Myocyte (in vitro differentiated cells): ENCODE measurements around the gene DPF1. TPM values are rescaled to one million over a fixed set of nuclear protein-coding genes. Genes with fewer than 3 reads are reported as not detected.

Experiments
- DNase-seq: peaks from one replicate; pipeline ENCODE4 v3.0.0-alpha.2; 2012; ENCODE audit warnings: low read depth
- total RNA-seq: library from RNA; depleted of rRNA; stranded (reverse); fragments of >200 nt; gene quantifications from 2 replicates; pipeline ENCODE4 v1.2.3, GENCODE V29; 2014

DPF1 gene
- total RNA-seq, 1 donor from 2014 or later = 1.7 TPM

DNA sequence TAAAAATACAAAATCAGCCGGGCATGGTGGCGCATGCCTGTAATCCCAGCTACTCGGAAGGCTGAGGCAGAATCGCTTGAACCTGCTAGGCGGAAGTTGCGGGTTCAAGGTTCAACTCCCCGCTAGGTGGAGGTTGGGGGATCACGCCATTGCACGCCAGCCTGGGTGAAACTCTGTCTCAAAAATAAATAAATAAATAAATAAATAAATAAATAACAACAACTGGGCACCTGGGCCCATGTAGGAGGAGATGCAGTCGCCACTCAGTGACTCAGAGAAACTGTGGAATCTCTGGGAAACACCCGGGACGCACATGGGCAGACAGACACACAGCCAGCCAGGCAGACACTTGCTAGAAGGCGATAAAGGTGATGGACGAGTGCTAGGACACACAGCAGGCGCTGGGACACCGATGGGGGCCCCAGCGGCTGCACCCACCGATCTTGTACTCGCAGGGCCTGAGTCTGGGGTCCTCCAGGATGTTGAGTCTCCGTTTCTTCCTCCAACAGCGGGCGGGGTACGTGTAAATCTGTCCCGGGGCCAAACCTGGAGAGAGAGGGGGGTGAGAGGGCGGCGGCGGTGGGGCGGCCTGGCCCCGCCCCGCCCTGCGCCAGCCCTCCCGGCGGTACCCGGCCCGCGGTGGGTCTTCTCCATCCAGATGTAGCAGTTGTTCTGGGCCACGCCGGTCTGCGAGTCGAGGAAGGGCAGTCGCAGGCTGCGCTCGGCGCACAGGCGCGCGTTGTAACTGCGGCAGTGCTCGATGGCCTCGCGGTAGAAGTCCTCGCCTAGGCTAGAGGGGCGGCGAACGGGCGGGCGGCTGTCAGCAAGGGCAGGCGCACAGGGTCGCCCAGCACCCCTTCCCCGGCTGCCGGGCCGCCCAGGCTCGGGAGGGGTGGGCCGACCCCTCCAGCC lies 1.8 kb downstream of the DPF1 start:
- DNase-seq = no peak

DNA sequence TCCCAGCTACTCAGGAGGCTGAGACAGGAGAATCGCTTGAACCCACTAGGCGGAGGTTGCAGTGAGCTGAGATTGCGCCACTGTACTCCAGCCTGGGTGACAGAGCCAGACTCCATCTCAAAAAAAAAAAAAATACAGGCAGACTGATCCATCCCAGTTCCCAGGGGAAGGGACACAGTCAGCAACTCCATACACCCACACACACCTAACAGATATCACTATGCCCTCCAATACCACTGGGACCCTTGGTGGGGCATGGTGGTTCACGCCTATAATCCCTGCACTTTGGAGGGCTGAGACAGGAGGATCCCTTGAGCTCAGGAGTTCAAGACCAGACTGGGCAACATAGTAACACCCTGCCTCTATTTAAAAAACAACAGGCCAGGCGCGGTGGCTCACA lies 2.6 kb downstream of the DPF1 start:
- no peak for DNase-seq

DNA sequence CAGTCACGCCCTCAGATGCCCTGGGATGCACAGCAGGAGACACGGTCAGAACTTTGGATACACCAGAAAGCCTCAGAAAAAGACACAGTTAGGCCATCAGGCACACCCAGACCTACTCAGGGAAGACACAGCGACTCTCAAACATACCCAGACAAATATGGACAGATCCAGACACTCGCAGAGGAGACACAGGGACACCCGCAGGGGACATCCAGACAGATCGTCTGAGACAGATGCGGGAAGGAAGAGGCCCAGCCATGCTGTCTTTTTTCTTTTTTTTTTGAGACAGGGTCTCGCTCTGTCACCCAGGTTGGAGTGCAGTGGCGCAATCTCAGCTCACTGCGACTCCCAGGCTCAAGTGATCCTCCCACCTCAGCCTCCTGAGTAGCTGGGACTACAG lies 4.8 kb downstream of the DPF1 start:
- DNase-seq = no peak

DNA sequence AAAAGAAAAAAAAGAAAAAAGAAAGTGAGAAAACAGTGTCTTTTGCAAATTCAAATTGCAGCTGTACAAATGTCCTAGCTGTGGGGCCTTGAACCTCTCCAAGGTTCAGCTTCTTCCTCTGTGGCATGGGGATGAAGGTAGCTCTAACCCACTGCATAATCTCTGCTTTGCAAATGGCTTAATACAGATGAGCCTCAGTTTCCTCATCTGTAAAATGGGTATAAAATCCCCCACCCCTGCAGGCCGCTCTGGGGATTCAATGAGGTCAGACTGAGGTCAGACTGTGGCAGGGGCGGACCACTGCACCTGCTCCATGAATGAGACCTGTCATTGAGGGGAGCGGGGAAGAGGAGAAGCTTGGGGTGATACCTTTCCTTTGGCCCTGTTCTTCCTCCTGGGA lies 5.8 kb downstream of the DPF1 start:
- no peak for DNase-seq

DNA sequence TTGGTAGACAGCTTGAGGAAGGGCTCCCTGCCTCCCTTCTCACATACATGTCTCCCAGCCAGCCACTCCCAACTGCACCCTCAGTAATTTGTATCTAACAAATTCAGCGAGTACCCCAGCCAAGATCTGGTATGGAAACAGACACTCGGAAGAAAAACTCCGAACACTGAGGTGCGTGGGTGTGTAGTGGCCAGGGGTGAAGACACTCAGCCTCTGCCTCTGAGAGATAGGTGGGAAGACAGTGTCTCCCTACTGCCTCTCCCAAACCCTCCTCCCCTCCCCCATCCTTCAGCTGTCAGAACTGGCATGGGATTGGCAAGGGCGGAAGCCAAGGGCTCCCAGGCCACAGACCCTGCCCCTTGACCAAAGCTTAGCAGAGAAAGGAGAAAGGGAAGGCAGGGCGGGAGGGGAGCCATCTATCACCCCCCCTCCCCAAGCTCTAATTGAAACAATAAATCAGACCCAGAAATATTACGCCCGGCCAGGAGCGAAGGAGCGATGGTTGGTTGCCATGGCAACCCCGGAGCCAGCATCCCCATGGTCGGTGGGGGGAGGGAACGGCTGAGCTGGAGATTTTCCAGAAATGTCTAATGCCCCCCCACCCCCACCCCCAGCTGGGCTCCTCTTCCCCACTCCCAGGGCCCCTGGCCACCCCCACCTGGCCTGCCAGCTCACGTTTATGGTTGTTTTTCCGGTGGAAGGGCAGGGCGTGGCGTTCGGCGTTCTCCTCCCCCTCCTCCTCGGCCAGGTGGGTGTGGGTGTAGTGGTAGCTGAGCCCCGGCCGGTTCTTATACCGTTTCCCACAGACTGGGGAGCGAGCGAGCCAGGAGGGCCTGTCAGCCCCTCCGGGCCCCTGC lies 7.0 kb downstream of the DPF1 start:
- DNase-seq = peak; percentile 59

DNA sequence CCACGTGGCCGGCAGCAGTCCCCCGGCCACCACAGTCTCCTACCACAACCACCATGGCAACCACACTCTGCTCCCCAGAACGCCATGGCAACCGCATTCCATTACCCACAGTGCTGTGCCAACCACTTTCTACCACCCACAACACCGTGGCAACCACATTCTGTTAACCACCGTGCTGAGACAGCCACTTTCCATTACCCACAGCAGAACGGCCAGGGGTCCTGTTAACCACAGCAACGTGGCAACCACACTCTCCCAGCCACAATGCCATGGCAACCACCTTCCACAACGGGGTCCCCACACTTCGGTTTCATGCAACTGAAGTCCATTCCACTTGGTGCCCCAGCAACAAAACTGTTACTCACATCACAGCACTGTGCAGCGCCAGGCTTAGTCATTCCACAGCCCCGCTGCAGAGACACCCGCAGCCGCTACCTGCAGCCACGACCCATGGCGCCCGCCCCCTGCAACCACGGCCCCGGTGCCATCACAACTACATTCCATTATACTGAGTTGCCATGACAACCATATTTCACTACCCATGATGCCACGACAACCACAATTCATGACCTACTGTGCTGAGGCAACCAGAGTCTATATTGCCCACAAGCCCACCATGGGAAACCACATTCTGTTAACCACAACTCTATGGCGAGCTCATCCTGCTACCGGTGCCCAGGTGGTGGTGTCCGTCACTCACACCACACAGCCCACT lies 10.0 kb downstream of the DPF1 start:
- DNase-seq = peak; percentile 94

DNA sequence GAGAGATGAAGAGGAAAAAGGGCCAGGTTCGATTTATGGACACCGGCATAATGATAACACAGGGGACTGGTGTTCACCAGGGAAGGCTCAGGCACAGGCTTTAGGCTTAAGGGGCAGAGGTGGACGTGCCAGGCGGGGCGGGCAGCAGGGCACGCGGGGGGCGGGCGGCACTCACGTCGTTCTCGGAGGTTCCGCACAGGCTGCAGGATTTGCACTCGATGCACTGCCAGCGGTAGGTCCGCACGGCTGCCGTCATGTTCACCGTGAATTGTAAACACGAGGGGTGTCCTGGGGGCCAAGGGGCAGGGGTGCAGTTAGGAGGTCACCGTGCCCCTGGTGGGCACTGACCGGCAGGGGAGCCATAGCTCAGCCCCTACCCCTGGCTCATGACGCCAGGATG lies 10.6 kb downstream of the DPF1 start:
- no peak for DNase-seq

DNA sequence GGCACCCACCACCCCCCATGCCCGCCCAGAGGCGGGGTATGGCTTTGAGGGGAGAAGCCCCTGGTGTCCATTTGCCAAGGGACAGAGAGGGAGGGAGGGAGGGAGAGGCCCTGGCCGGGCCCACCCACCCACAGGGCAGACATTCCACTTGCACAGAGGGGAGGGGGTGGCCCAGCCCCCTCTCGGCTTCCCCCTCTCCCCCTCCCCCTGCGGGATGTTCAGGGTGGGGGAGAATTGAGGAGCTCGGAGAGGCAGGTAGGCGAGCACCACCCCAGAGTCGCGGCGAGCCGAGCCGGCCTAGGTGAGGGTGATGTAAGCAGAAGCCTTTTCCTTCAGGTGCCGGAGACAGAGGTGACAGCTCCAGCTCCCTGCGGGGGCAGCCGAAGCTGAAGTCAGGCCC lies 12.3 kb downstream of the DPF1 start:
- no peak for DNase-seq

DNA sequence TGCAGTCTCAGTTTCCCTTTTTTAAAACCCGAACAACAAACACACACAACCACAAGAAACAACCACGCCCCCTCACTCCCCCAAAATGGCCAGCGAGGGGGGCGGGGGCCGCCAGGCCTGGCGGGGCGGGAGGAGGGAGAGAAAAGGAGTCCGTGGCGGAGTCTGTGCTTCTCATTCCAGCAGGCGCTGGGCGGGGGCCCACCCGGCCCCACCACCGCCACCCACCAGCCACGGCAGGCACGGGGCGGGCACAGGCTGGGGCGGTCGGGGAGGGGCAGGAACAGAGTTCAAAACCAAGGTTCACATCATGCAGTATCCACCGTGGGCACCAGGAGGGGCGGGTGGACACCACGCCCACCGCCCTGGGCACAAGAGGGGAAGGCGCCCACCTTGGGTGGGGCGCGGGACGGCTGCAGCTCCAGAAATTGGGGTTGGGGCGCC lies 12.9 kb downstream of the DPF1 start:
- DNase-seq = no peak

DNA sequence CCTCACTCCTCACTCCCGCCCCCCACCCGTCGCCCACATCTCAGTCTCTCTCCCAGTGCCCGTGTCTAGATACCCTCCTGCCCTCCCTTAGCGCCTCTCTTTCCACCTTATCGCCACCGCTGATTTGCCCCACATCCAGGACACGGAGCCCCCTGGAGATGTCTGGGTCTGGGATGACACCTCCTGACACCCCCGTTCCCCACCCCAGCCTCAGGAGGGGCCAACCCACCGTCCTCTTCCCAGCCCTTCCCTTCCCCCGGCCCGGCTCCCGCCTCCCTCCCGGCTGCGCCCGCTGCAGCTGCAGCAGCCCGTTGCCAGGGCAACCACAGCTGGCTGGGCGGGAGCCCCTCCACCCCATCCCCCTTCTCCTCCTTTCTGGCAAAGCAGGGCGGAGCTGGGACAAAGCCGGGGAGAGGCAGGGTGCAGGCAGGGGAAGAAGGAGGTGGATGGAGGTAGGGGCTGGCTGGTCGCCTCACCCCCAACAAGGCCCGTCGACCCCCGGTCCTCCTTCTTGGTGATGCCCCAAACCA lies 13.5 kb downstream of the DPF1 start:
- DNase-seq = peak; percentile 62

DNA sequence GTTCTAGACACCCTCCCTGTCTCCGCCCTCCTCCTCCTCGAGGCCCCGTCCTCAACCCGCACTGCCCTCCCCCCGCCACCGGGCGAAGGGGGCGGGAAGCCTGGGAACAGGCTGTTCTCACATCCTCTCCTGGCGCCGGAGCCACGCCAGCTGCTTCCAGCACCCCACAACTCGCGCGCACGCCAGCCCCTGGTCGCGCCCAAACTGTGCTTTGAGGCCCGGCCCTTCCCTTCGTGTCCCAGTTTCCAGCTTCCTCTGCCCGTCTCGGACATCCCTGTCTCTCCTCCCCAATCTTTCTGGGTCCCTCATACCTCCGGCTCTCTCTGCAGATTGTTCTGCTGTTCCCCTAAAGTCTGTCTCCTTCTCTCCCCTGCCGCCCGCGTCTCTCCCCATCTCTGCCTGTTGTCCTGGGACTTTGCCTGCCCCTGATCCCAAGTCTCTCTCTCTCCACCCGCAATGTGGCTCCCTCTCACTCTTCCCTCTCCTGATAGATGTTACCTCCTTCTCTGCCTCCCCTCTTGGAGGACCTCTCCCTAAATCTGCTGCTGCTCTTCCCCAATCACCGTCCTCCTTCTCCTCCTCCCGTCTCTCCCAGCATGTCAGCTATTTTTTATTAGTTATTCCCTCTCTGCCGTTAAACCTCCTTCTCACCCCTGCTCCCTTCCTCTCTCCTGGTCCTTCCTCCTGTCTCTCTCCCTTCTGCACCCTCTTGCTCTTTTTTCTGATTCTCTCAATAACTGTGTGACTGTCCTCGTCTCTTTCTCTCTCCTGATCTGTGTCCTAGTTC lies 14.2 kb downstream of the DPF1 start:
- peak; percentile 82 for DNase-seq

DNA sequence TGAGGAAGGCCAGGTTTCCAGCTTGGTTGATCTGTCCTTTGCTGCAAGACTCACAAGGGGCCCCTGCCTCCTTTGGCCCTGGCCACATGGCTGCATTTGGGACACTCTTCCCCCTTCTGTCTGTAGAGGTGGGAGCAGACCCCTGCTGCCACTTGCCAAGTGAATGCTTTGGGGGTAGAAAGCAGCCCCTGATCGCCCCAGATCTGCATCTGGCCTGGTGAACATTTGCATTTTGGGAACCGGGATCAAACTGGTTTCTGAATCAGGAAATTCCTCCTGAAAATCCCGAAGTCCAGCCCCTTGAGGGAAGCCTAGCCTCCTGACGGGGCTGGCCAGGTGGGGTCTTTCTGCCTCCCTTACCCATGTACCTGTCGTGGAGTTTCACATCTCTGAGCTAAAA lies 14.9 kb downstream of the DPF1 start:
- DNase-seq = no peak

DNA sequence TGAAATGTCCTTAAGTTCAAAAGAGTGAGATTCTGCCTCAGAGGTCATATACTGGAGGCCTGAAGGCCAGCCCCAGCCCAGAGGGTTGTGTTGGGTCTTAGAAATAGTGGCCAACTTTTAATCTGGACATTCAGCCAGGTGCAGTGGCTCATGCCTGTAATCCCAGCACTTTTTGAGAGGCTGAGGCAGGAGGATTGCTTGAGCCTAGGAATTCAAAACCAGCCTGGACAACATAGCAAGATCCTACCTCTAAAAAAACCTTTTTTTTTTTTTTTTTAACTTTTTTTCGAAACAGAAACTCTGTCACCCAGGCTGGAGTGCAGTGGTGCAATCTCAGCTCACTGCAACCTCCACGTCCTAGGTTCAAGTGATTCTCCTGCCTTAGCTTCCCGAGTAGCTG lies 15.5 kb downstream of the DPF1 start:
- DNase-seq = no peak

DNA sequence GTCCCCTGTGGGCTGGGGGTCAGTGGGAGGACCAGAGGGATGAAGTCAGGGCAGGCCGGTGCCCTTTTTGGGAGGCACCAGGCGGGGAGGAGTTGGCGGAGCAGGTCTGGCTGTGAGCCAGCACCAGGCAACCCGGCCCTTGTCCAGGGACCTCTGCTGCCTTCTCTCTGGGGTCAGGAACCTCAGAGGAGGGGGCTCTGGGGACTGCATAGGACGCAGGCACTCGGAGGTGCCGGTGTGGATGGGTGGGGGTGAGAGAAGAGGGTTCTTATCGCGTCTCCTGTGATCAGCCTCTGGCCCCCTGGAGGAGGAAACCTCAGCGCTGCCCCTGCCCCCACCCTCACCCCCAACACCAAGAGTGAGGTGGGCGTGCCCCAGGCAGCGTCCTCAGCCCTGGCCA lies 16.5 kb downstream of the DPF1 start:
- no peak for DNase-seq

DNA sequence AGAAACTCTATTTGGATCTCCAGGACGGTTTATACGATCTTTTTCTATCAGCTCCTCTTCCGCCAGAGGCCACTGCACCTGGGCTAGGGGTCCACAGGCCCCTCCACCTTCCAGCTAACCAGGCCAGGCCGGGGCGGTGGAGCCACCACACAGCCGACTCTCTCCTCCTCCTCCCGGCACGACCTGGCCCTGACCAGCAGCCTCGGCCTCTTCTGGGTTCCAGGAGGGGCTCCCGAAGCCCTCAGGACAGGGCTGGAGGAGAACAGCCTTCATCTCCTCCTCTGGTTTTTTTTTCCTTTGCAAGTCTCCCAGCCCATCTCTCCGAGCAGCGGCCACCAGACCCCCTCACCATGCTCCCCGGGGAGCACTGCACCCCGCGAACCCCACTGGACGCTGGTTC lies 17.1 kb downstream of the DPF1 start:
- DNase-seq = no peak

DNA sequence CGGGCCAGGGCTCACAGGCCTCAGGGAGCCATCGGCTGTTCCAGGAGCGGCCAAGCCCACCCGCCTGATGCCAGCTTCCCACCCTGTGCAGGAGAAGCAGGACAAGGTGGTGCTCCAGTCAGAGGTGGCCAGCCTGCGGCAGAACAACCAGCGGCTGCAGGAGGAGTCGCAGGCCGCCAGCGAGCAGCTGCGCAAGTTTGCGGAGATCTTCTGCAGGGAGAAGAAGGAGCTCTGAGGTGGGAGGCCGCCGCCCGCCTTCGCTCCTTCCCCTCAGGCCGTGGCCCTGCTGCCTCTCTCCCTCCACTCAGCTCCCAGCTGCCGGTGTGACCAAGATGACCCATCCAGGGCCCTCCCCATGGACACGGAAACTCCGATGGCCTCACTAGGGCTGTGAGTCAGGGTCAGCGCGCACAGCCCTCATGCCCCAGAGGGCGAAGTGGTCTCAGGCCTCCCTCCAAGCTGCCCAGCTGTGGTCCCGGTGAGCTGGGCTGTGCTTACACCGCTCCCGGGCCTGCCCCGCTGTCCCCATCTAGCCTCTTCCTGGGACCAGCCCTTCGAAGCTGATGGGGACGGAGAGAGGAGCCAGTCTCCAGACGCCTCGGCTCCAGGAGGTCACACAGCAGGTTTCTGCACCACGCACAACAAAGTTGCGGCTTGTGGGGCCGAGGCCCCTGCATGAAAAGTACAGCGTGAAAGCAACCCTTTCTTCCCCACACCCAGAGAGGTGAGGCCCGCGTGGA lies 17.8 kb downstream of the DPF1 start:
- no peak for DNase-seq

DNA sequence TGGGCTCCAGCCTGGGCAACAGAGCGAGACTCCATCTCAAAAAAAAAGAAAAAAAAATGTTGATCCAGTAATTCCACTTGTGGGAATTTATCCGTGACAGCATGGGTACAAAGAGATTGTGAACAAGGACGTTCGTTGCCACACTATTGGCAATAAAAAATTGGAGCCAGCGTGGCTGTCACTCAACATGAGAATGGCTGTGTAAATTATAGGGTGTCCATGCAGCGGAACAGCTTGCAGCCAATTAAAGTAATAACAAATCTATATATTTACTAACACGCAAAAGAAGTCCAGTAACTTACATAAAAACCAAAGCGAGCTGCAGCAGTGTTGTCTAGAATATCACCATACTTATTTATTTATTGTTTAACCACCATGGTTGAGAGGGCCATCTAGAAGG lies 19.3 kb downstream of the DPF1 start:
- no peak for DNase-seq

DNA sequence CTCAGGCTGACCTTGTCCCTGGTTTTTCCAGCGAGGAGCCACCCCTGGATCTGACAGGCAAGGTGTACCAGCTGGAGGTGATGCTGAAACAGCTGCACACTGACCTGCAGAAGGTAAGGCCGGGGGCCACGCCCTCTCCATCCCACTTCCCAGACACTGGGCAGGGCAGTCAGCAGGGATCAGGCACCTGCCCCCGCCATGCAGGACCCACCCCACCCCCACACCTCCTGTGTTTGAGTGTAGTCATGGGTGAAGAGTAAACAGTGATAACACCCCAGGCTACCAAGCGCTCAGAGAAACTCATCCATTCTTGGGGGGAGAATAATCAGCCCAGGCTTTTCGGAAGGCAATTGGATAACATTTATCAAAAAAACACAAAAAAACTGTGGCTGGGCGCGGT lies 19.9 kb downstream of the DPF1 start:
- DNase-seq = no peak

DNA sequence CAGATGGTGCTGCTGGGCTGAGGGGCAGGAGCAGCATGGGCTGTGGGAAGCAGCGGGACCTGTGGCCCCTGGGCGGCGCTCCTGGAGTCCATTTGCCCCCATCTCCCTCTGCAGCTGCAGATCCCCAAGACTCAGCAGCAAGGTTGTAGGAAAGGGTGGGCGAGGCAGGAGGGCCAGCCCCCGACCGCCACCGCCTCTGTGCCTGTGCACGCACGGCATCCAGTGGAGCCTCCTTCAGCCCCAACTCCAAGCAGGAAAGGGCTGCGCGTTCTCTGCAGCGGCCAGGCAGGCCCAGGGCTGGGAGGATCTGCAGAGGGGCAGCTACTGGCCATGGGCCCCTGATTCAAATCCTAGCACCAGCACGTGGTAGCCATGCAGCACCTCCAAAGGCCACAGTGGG lies 20.8 kb downstream of the DPF1 start:
- DNase-seq = no peak

DNA sequence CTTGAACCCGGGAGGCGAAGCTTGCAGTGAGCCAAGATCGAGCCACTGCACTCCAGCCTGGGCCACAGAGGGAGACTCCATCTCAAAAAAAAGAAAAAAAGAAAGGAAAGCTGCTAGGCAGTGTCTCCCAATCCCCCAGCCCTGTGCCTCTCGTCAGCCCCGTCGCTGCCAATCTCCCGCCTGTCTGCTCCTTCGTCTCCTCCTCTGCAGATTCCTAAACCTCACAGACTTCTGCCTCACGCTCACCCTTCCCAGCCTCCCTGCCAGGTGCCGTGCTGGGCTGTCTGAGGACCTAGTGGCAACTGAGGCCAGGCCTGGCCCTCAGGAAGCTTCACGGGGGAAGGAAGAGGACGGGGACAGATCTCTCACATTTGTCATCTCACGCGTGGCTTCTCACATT lies 21.5 kb downstream of the DPF1 start:
- no peak for DNase-seq
